Ovary (tissue), 3 donors: ENCODE results near the gene CYP4F22.

Source experiments
- CTCF ChIP-seq, 3 donors: fragments of 450-650 bp in 2 of 3; fragments of 200-600 bp in 1 of 3; IDR thresholded peaks; one replicate each; pipeline versions ENCODE4 v1.5.1 to v1.8.0; 2016 to 2022; ENCODE audit warnings: antibody characterized with exemption in 3 of 3, mild to moderate bottlenecking in 1 of 3
- EP300 ChIP-seq: sonication (generic); formaldehyde crosslinking; IDR thresholded peaks from one replicate; pipeline ENCODE4 v1.6.1; 2017; ENCODE audit warnings: antibody characterized with exemption
- POLR2A ChIP-seq: fragments of 450-650 bp; IDR thresholded peaks from one replicate; pipeline ENCODE4 v1.6.1; 2017; ENCODE audit warnings: antibody characterized with exemption, mild to moderate bottlenecking, moderate library complexity
- donor health status: DM: no; HTN: no; CAD: no.

GRCh38 chr19:15511671-15512424 is 3.5 kb downstream of the CYP4F22 start:
- TF ChIP-seq CTCF (IDR thresholded peaks at IDR 0.05) (no peak), POLR2A (no peak), EP300 (no peak)
